NB4 (cell line): ENCODE results near the gene HTRA1.

Source experiments
- CTCF ChIP-seq: IDR thresholded peaks from one replicate; pipeline ENCODE4 v1.5.1; 2012; ENCODE audit warnings: low read depth, low read length
- POLR2A ChIP-seq: IDR thresholded peaks from 2 replicates; pipeline ENCODE4 v1.6.1; 2011; ENCODE audit warnings: mild to moderate bottlenecking; ENCODE audit not compliant: insufficient read length; ENCODE audit errors: extremely low read depth

GRCh38 chr10:122467701-122468100 lies 6.3 kb downstream of the HTRA1 start:
- no peak for TF ChIP-seq CTCF
- TF ChIP-seq POLR2A: no peak
